ENCODE measurements around the gene KNTC1.

- TF ChIP-seq POLR2A (IDR thresholded peaks at IDR 0.05; ENCODE audit: low read length) (no peak), NR3C1 (IDR thresholded peaks at IDR 0.05) (no peak), CTCF (IDR thresholded peaks at IDR 0.05) (no peak), EP300 (IDR thresholded peaks at IDR 0.05) (no peak), REST (IDR thresholded peaks at IDR 0.05) (no peak), HMGXB4 (CRISPR knock-in tag; IDR thresholded peaks at IDR 0.05; ENCODE audit: borderline replicate concordance) (no peak), CEBPB (IDR thresholded peaks at IDR 0.05) (no peak)
Measured at GRCh38 chr12:122495258-122495657, 31.8 kb upstream of the KNTC1 start.

All from A549 (cell line).